Loucy (cell line): Measurements from ENCODE around the gene CSRP1.

ENCODE experiments used
- EZH2phosphoT487 ChIP-seq: fragments of 200-600 bp; IDR thresholded peaks from 2 replicates; pipeline ENCODE4 v1.6.1; 2018; ENCODE audit warnings: antibody characterized with exemption, mild to moderate bottlenecking, moderate library complexity, borderline replicate concordance
- TF ChIP-seq, protein P1 (sequence below): fragments of 200-600 bp; sonication (generic); conservative IDR thresholded peaks from 2 replicates; pipeline ENCODE4 v1.5.1; 2014; ENCODE audit warnings: mild to moderate bottlenecking, antibody characterized with exemption, low read length

DNA sequence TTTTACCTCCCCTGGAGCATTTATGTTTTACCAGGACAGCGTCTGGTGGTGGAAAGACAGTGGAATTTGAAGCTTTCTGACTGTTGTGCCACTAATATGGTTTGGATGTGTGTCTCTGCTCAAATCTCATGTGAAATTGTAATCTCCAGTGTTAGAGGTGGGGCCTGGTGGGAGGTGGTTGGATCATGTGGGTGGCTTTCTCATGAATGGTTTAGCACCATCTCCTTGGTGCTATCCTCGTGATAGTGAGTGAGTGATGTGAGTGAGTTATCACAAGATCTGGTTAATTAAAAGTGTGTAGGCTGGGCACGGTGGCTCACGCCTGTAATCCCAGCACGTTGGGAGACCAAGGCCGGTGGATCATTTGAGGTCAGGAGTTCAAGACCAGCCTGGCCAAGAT is 61.6 kb downstream of the CSRP1 start:
- TF ChIP-seq, protein P1, sequence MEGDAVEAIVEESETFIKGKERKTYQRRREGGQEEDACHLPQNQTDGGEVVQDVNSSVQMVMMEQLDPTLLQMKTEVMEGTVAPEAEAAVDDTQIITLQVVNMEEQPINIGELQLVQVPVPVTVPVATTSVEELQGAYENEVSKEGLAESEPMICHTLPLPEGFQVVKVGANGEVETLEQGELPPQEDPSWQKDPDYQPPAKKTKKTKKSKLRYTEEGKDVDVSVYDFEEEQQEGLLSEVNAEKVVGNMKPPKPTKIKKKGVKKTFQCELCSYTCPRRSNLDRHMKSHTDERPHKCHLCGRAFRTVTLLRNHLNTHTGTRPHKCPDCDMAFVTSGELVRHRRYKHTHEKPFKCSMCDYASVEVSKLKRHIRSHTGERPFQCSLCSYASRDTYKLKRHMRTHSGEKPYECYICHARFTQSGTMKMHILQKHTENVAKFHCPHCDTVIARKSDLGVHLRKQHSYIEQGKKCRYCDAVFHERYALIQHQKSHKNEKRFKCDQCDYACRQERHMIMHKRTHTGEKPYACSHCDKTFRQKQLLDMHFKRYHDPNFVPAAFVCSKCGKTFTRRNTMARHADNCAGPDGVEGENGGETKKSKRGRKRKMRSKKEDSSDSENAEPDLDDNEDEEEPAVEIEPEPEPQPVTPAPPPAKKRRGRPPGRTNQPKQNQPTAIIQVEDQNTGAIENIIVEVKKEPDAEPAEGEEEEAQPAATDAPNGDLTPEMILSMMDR = no peak
- TF ChIP-seq EZH2phosphoT487 = no peak
